GM21515 (cell line): ENCODE results near the gene APRT.

Source experiments
- ATAC-seq: cut with Tn5 transposase; IDR thresholded peaks from one replicate; pipeline ENCODE4 v1.9.1; 2021; ENCODE audit not compliant: unreplicated experiment

The APRT gene

GRCh38 chr16:88842308-88842756 lies 30.6 kb upstream of the APRT start:
- no peak for ATAC-seq

- ATAC-seq: no peak
Observed at GRCh38 chr16:88841521-88842307, 30.0 kb upstream of the APRT start.

GRCh38 chr16:88840600-88841215 lies 29.0 kb upstream of the APRT start:
- ATAC-seq: no peak

- ATAC-seq: no peak
Observed at GRCh38 chr16:88839745-88840599, 28.2 kb upstream of the APRT start.

- no peak for ATAC-seq
Observed at GRCh38 chr16:88839026-88839529, 27.4 kb upstream of the APRT start.

- no peak for ATAC-seq
Observed at GRCh38 chr16:88838566-88838965, 26.8 kb upstream of the APRT start.

GRCh38 chr16:88837806-88838205 lies 26.1 kb upstream of the APRT start:
- no peak for ATAC-seq

- ATAC-seq: no peak
Observed at GRCh38 chr16:88836791-88837190, 25.1 kb upstream of the APRT start.

GRCh38 chr16:88835818-88836217 lies 24.1 kb upstream of the APRT start:
- no peak for ATAC-seq

GRCh38 chr16:88835383-88835782 lies 23.7 kb upstream of the APRT start:
- no peak for ATAC-seq

- no peak for ATAC-seq
Observed at GRCh38 chr16:88834670-88835069, 22.9 kb upstream of the APRT start.

- no peak for ATAC-seq
Observed at GRCh38 chr16:88833086-88833485, 21.4 kb upstream of the APRT start.

GRCh38 chr16:88831838-88832237 lies 20.1 kb upstream of the APRT start:
- ATAC-seq: no peak

- no peak for ATAC-seq
Observed at GRCh38 chr16:88830783-88831182, 19.1 kb upstream of the APRT start.

GRCh38 chr16:88830258-88830657 lies 18.5 kb upstream of the APRT start:
- ATAC-seq: no peak

- no peak for ATAC-seq
Observed at GRCh38 chr16:88828711-88829110, 17.0 kb upstream of the APRT start.

- no peak for ATAC-seq
Observed at GRCh38 chr16:88827727-88828126, 16.0 kb upstream of the APRT start.

- ATAC-seq: no peak
Observed at GRCh38 chr16:88826070-88826840, 14.5 kb upstream of the APRT start.

- no peak for ATAC-seq
Observed at GRCh38 chr16:88825146-88825545, 13.4 kb upstream of the APRT start.

- no peak for ATAC-seq
Observed at GRCh38 chr16:88824256-88825077, 12.7 kb upstream of the APRT start.
